ENCODE results near the gene NDST3.

GRCh38 chr4:117987464-117987863, 46.8 kb upstream of the NDST3 start:
- TF ChIP-seq GATA3 (IDR thresholded peaks at IDR 0.05; ENCODE audit: low read depth, low read length), result no peak
- no peak for TF ChIP-seq GATA2 (IDR thresholded peaks at IDR 0.05; ENCODE audit: low read depth, low read length)
